HG03135 (cell line): ENCODE results near the gene XRRA1.
"Not testable (repeated sequence)": the region's sequence is repeated elsewhere in the genome, so short reads cannot be mapped to it uniquely, and the experiment has no call there.

Experiments
- ATAC-seq: cut with Tn5 transposase; IDR thresholded peaks from one replicate; pipeline ENCODE4 v1.9.1; 2021; ENCODE audit warnings: mild to moderate bottlenecking, moderate library complexity; ENCODE audit not compliant: unreplicated experiment

Gene XRRA1, protein sequence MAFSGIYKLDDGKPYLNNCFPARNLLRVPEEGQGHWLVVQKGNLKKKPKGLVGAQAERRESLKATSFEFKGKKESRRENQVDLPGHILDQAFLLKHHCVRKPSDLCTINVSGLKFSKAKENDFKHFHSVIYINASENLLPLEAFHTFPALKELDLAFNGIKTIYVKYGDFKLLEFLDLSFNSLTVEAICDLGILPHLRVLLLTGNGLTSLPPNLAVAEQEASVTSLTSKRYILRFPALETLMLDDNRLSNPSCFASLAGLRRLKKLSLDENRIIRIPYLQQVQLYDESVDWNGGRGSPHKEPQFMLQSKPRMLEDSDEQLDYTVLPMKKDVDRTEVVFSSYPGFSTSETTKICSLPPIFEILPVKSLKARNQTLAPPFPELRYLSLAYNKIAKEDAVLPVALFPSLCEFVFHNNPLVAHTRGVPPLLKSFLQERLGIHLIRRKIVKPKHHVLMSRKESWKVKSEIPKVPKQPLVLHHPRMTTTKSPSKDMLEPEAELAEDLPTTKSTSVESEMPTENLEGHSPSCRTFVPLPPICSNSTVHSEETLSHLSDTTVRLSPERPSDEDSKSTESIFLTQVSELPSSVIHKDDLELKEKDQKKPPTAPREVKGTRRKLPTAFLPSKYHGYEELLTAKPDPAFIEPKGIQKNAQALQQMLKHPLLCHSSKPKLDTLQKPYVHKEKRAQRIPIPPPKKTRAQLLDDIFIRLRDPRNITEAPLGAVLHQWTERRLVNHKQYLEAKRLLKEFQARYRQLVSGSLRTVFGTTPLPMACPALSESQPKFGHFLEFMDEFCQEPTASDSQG

DNA sequence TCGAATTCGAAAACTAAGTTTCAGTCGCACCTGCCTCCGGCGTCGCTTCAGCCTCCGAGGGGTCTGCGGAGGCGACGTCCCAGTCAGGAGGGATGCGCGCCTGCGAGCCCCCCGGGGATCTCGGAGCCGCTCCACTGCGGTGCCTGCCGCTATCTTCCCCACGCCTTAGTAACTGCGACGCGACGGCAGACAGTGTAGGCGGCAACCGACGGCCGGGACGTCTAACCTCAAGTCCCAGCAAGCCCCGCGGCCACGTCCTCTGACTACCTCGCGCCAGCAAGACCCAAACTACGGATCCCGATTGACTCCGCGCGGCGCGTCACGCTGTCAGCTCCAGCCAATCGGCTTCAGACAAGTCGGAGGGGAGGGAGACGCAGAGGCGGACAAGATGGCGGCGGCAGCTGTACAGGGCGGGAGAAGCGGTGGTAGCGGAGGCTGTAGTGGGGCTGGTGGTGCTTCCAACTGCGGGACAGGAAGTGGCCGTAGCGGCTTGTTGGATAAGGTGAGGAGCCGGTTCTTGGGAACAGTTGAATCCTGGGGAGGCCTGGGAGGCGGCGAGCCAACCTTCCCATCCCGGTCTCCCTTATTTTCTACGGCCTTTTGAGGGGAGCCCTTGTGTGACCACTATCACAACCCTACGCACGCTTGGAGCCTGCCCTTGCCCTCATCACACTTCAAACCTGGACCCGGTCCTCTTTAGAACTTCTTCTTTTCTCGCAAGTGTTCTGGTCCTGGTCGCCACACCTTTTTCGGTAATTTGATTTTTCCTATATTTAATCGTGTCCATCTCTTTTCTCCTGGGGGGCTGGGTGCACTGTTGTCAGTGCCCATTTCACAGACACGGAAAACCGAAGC lies at the start of gene XRRA1, which contains the start of gene SPCS2:
Gene XRRA1, minus strand, starts transcription at position 194 of the 855 bp plus-strand sequence. CDS start 8,213 bp downstream, outside the sequence.
Gene SPCS2, plus strand, starts transcription at position 369 of the 855 bp plus-strand sequence. Its CDS starts 20 bp downstream, at position 389.
- ATAC-seq = peak; percentile 92

DNA sequence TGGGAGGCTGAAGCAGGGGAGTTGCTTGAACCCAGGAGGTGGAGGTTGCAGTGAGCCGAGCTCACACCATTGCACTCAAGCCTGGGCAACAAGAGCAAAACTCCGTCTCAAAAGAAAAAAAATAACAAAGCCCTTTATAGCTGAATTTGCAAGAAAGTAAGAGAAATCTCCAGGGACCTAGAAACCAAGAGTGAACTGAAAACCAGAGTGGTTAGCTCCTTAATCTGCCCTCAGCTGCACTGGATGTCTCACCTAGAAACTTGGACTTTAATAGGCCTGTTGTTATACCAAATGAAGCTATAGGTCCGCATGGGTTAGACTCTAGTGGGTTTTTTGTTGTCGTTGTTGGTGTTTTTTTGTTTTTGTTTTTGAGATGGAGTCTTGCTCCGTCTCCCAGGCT lies 44.0 kb upstream of the XRRA1 start:
- no peak for ATAC-seq

DNA sequence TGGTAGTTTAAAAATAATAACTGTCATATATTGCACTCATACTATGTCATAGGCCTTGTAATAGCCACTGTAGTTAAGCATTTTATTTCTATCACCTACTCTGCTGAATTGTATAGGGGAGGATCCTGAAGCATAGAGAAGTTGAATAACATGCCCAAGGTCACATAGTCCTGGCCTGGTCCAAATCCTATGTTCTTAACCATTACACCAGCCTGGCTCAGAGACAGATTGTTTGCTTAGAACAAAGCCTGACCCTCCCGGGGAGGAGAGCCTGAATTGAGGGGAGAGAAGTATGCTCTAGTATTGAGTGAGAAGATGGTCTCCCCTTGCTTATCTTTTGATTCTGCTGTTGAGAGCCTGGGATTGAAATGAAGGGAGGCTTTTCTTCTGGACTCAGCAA lies 42.0 kb upstream of the XRRA1 start:
- ATAC-seq = no peak

- ATAC-seq = not testable (repeated sequence)
These were observed 41.3 kb upstream of the XRRA1 start for GRCh38 chr11:74990150-74990549.

DNA sequence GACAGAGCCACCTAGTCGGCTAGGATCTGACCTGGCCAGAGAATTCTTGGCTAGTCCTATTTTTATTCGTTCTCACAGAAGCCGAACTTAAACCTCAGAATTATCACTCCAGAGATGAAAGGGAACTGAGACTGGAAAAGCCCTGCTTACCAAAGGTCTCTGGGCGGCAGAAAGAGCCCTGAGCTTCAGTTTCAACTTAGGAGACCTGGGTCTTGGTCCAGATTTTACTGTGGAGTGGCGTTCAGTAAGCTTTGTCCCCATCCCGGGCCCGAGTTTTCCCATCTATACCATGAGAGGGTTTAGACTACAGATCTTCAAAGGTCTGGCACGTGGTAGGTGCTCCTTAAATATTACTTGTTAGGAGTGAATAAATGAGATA lies 40.4 kb upstream of the XRRA1 start:
- peak; percentile 5 for ATAC-seq

DNA sequence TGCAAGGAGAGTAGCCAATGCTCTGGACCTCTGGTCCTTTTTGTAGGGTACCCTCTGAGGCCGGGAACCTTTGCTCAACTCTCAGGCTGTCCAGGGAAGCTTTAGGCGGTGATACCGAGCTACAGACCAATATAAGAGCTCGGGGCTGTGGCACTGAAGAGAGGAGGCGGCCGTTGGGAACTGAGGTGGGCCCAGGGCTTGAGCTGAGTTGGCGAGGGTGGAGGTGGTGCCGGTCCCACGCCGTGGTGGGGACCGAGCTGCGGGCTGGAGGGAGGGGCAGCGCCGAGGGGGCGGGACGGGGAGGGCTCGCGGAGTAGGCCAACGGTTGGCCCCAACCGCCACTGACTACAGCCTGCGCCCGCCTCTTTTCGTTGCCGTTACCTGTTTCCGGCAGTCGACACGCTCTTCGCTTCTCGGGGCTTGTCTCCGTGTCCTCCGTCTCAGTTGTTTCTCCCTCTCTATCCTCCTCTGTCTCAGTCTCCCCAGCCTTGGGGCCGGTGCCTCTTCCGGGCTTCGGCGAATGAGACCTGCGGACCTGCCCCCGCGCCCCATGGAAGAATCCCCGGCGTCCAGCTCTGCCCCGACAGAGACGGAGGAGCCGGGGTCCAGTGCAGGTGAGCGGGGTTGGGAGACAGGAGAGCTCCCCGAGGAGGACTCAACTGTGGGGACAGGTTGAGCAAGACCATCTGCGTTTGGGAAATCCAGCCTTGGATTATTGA lies 39.8 kb upstream of the XRRA1 start, which contains the start of gene NEU3:
Gene NEU3, plus strand, starts transcription at position 393 of the 719 bp plus-strand sequence. Its CDS starts 128 bp downstream, at position 521.
- peak; percentile 81 for ATAC-seq

DNA sequence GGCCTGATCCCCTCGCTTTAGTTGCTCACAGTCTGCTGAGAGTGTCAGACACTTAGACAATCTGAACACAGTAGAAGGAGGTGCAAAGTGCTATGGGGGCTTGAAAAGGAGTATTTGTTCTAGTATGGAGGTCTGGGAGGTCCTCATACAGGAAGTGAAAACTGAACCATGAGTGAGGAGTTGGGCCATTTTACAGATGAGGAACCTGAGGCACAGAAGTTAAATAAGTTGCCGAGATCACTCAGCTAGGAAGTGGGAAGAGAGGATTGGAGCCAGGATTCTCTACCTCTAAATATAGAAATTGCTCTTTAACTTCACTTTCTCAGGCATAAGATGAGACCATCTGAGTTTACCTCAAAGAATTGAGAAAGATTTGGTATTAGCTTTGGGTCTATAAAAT lies 35.8 kb upstream of the XRRA1 start:
- no peak for ATAC-seq

DNA sequence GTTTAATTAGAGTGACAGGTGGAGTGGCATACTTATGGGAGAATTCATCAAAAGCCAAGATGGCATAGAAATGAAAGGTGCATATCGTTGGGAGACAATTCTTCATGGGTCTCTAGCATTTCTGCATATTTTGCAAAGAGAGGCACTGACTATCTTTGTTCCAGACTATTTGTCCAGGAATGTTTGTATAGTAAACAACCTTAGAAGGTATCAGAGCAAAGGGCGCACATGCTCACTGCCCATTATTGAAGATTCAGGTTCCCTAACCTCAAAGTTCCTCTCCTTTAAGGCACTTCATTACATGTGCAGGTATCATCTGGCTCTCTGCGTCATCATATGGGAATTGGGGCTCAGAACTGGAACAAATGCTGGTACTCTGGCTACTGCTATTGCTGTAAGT lies 35.2 kb upstream of the XRRA1 start:
- ATAC-seq = no peak

DNA sequence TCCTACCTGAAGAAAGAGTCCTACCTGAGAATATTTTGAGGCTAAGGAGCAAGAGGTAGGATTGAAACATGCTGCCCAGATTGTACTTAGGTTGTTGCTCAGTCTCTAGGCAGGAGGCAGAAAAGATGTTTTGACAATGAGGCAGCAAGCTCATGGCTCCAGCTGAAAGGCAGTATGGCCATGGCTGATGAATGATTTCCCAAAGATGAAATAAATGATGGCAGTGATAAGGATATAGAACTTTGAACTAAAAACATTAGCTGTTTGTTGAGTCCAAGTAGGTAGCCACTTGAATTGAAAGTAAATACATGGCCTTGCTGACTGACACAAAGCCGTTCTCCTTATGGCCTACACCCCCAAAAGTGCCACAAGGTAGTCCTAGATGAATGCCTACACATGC lies 33.0 kb upstream of the XRRA1 start:
- no peak for ATAC-seq

DNA sequence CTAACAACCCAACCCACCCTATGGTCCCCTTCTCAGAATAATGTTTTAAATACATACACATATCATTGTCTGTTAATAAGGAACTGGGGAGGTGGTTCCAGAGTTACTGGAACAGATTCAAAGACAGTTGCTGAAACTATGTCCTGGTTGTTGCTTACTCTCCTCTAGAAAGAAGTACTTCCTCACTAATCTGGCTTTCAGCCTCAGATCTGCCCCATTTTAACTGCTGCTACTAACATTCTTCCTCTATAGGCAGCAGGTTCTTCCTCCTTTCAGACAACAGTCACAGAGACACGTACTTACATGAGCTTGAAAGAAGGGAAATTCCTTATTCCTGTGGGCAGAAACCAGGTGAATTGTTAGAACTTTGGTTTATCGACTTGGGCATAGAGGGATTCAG lies 31.7 kb upstream of the XRRA1 start:
- ATAC-seq = no peak

- ATAC-seq = no peak
These were observed 29.1 kb upstream of the XRRA1 start for GRCh38 chr11:74978041-74978440.

- no peak for ATAC-seq
These were observed 22.5 kb upstream of the XRRA1 start for GRCh38 chr11:74971424-74971823.

DNA sequence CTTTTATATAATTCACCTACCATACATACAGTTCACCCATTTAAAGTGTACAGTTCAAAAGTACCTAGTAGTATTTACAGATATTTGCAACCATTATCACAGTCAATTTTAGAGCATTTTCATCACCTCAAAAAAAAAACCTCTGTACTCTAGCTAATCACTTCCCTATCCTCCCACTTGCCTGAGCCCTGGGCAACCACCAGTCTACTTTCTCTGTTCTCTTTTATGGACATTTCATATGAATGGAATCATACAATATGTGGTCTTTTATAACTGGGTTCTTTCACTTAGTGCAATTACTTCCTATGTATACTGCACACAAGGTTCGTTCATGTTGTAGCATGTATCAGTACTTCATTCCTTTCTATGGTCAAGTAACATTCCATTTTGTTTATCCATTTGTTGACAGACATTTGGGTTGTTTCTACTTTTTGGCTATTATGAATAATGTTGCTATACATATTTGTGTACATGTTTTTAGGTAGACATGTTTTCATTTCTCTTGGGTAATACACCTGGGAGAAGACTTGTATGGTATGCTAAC lies 22.0 kb upstream of the XRRA1 start:
- no peak for ATAC-seq

DNA sequence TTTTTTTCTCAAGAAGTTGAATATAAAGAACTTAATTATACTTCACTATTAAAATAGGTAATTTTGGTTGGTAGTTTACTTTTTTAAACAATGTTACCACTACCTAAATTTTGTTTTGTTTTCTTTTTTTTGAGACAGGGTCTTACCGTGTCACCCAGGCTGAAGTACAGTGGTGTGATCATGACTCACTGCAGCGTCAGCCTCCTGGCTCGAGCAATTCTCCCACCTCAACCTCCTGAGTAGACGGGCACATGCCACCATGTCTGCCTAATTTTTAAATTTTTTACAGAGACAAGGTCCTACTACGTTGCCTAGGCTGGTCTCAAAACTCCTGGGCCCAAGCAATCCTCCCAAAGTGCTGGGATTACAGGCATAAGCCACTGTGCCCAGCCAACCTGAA lies 17.8 kb upstream of the XRRA1 start:
- ATAC-seq = no peak

GRCh38 chr11:74960128-74960527 lies 11.2 kb upstream of the XRRA1 start:
- ATAC-seq = not testable (repeated sequence)

DNA sequence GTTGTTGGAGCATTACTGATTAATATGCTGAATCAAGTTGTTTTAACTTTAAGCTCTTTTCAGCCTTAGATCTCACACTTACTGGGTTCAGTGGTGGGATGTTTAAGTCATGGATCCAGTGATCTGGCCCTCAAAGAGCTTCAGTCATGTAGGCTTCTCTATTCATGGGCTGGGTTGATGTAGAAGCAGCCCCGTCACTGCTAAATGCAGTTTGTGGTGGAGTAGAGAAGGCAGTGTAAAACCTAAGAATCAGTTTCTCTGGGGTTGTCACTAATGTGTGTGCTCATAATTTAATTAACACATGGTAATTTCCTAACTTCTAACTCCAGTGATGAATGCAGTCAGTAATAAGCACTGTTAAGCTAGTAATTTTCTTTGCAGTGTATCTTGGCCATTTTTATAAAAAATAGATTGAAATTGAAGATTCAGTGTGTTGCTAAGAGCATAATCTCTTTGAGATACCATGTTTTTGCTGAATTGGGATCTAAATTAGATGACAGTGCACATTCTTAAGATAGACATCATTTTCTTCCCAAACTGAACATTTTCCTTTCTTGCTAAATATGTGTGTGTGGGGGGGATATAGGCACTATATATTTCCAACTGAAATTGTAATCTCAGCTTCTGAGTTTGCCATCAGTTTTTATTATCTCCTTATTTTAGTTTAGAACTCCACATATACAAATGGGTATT lies 9.2 kb upstream of the XRRA1 start:
- no peak for ATAC-seq

- no peak for ATAC-seq
These were observed 7.6 kb upstream of the XRRA1 start for GRCh38 chr11:74956397-74957015.

DNA sequence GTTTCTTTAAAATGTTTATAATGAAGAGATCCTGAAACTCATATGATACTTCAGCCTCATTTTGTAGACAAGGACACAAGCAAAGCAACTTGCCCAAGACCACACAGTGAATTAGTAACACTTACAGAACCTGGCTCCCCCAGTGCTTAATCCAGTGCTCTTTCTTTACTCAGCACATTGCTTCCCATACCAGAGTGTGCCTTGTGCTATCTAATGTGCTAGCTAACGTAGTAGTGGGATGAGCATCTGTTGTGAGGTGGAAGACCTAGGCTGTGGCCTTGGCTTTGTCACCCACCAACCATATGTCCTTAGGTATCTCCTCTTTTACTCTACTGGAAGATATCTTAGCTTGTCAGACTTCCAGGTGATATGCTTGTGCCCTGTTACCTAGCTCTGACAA lies 5.3 kb upstream of the XRRA1 start:
- ATAC-seq = no peak

DNA sequence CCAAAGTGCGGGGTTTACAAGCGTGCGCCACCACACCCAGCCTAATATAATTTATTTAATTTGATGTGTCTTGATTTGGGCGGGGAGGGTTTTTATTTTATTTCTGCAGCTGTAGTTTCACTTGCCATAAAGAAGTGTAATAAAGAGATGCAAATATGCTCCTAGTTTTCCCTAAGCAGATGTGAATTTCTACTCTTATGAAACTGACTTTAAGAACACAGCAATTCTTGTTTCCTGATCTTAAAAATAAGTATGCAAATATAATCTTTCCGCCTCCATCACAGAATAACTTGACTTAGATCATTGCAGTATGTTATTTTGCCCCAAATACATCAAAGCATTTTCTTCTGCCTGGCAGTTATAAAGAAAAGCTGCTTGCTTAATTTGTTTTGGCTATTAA lies 4.6 kb upstream of the XRRA1 start:
- no peak for ATAC-seq
